Measurements from ENCODE around the gene RABGAP1. TPM values are rescaled to one million over a fixed set of nuclear protein-coding genes. Genes with fewer than 3 reads are reported as not detected.

Gene RABGAP1
- total and polyA plus RNA-seq, 8 donors = 52.6 to 85.9 (median 76.2) TPM

DNA sequence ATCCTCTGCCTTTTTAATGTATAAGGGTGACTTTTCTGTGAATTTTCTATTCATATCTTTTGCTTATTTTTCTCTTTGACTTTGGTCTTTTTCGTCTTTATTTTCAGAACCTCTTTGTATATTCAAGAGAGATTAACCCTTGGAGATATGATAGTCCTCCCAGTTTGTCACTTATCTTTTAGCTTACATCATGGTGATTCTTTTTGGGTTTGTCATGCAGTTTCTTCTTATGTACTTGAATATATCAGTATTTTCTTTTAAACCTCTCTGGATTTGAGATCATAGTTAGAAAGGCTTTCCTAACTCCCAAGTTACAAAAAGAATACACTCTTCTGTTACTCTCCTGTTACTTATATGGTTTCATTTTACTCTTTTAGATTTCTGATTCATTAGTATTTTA is 65.1 kb downstream of the RABGAP1 start:
- TF ChIP-seq, protein P1, sequence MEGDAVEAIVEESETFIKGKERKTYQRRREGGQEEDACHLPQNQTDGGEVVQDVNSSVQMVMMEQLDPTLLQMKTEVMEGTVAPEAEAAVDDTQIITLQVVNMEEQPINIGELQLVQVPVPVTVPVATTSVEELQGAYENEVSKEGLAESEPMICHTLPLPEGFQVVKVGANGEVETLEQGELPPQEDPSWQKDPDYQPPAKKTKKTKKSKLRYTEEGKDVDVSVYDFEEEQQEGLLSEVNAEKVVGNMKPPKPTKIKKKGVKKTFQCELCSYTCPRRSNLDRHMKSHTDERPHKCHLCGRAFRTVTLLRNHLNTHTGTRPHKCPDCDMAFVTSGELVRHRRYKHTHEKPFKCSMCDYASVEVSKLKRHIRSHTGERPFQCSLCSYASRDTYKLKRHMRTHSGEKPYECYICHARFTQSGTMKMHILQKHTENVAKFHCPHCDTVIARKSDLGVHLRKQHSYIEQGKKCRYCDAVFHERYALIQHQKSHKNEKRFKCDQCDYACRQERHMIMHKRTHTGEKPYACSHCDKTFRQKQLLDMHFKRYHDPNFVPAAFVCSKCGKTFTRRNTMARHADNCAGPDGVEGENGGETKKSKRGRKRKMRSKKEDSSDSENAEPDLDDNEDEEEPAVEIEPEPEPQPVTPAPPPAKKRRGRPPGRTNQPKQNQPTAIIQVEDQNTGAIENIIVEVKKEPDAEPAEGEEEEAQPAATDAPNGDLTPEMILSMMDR (IDR thresholded peaks at IDR 0.05) = no peak
- no peaks in the 10 kb centered on the region for H3K9me3 ChIP-seq
- no peak overlapping the region for H3K4me3 ChIP-seq
- intact Hi-C loops (cut with DNase I) = no loop called here
- H3K36me3 ChIP-seq = peaks cover 0 to 43% of the 10 kb centered on the region in 2 donors
- DNase-seq = no peak
- no peak overlapping the region for H3K27ac ChIP-seq
- no peak for ATAC-seq
- H3K27me3 ChIP-seq = no peaks in the 10 kb centered on the region
- no peaks in the 10 kb centered on the region for H3K4me1 ChIP-seq

DNA sequence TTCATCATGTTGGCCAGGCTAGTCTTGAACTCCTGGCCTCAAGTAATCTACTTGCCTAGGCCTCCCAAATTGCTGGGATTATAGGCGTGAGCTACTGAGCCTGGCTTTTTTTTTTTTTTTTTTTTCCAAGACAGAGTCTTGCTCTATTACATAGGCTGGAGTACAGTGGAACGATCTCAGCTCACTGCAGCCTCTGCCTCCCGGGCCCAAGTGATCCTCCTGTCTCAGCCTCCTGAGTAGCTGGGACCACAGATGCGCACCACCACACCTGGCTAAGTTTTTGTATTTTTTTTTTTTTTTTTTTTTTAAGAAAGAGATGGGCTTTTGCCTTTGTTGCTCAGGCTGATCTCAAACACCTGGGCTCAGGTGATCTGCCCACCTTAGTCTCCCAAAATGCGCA is 66.4 kb downstream of the RABGAP1 start:
- Histone ChIP-seq H3K4me3 (no peak overlapping the region), H3K36me3 (peaks cover 0 to 39% of the 10 kb centered on the region in 2 donors), H3K4me1 (peaks cover 0 to 8% of the 10 kb centered on the region in 2 donors), H3K27me3 (no peaks in the 10 kb centered on the region), H3K27ac (no peak overlapping the region), H3K9me3 (no peaks in the 10 kb centered on the region)
- ATAC-seq = no peak
- DNase-seq = no peak
- TF ChIP-seq, protein P1 (IDR thresholded peaks at IDR 0.05) = no peak
- intact Hi-C loops (cut with DNase I) = no loop called here

DNA sequence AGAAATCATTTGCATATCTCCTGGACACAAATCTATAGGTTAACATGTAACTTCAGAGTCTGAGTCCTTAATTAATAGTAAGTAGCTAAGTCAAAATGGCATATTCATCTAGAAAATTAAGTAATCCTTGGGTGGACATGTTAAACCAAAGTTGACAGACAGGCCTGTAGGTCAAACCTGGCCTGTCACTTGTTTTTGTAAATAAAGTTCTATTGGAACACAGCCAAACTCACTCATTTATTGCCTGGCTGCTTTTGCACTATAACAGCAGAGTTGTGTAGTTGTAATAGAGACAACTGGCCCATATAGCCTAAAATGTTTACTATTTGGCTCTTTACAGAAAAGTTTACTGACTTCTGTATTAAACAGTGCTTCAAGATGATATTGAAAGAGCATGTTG is 68.1 kb downstream of the RABGAP1 start:
- H3K27me3 ChIP-seq = no peaks in the 10 kb centered on the region
- H3K4me3 ChIP-seq = no peak overlapping the region
- H3K9me3 ChIP-seq = no peaks in the 10 kb centered on the region
- ATAC-seq (no peak), DNase-seq (no peak)
- H3K27ac ChIP-seq = no peak overlapping the region
- intact Hi-C loops (cut with DNase I) = no loop called here
- H3K36me3 ChIP-seq = peaks cover 0 to 52% of the 10 kb centered on the region in 2 donors
- TF ChIP-seq, protein P1 (IDR thresholded peaks at IDR 0.05) = no peak
- peaks cover 0 to 12% of the 10 kb centered on the region in 2 donors for H3K4me1 ChIP-seq

DNA sequence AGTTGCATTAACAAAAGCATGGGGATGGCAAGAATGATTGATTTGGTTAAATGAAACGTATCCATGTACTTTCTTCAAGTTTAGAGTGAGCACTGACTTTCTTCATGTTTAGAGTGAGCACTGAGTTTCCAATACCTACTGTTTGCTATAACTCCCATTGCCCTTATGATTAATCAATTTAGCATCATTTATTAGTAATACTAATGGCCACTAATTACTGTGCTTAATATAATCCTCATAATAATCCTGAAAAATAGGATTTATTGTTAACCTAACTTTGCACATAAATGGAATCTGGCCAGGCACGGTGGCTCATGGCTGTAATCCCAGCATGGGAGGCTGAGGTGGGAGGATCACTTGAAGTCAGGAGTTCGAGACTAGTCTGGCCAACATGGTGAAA is 70.6 kb downstream of the RABGAP1 start:
- H3K4me3 ChIP-seq = no peak overlapping the region
- TF ChIP-seq, protein P1 (IDR thresholded peaks at IDR 0.05) = no peak
- no peaks in the 10 kb centered on the region for H3K27me3 ChIP-seq
- H3K9me3 ChIP-seq = peaks cover 0 to 3% of the 10 kb centered on the region in 2 donors
- peaks cover 0 to 12% of the 10 kb centered on the region in 2 donors for H3K4me1 ChIP-seq
- DNase-seq = no peak
- peaks cover 0 to 63% of the 10 kb centered on the region in 2 donors for H3K36me3 ChIP-seq
- H3K27ac ChIP-seq = peak overlapping the region in 1 of 2 donors; percentile 20
- intact Hi-C loops (cut with DNase I) = no loop called here
- ATAC-seq = no peak

DNA sequence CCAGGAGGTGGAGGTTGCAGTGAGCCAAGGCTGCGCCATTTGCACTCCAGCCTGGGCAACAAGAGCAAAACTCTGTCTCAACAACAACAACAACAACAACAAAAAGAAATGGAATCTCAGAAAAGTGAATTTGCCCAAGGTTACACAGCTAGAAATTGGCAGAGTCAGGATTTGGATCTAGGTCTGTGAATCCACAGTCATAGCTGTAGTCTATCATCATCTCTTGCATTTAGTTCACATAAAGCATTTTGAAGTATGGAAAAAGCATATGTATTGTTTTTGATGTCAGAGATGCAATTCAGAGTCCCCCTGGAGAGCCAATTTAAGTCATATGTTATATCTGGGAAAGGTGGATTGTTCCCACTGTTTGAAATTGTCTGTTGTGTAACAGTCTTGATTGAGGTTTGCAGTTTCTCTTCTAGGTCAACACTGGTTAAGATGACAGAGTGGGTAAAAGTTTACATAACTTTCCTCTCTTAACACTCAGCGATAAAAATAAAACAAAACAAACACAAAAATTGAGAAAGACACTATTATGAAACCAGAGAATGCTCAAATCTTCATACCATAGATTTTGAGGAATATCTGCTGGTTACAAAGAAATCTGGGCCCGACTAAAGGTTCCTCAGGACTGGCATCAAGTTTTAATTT is 71.2 kb downstream of the RABGAP1 start:
- H3K9me3 ChIP-seq = peaks cover 0 to 3% of the 10 kb centered on the region in 2 donors
- peak overlapping the region in 1 of 2 donors; percentile 37 for H3K27ac ChIP-seq
- intact Hi-C loops (cut with DNase I) = no loop called here
- no peak overlapping the region for H3K4me3 ChIP-seq
- TF ChIP-seq, protein P1 (IDR thresholded peaks at IDR 0.05) = no peak
- no peaks in the 10 kb centered on the region for H3K27me3 ChIP-seq
- H3K4me1 ChIP-seq = peaks cover 0 to 12% of the 10 kb centered on the region in 2 donors
- peaks cover 0 to 63% of the 10 kb centered on the region in 2 donors for H3K36me3 ChIP-seq
- DNase-seq (no peak), ATAC-seq (peak; percentile 89)
